Measurements from ENCODE around the gene NSA2. TPM values are rescaled to one million over a fixed set of nuclear protein-coding genes. Genes with fewer than 3 reads are reported as not detected.

NSA2 gene
- total RNA-seq, 1 donor from 2014 or later, result 119 TPM

DNA sequence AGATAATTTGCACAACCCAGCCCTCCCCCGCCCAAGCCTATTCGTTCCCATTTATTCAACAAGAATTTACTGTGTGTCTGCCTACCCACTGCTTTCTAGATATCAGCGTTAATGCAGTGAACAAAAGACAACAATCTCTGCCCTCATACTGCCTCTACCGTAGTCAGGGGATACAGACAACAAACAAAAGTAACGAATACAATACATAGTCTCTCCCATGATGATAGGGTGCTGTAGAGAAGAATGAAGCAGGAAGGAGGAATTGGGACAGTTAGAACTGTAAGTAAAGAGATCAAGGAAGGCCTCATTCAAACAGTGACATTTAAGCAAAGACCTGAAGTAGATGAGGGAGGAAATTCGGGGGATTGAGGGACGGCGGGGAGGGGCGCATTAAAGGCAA lies 1.8 kb upstream of the NSA2 start:
- no peaks in the 10 kb centered on the region for H3K9me3 ChIP-seq
- intact Hi-C loops (cut with DNase I), result no loop called here

DNA sequence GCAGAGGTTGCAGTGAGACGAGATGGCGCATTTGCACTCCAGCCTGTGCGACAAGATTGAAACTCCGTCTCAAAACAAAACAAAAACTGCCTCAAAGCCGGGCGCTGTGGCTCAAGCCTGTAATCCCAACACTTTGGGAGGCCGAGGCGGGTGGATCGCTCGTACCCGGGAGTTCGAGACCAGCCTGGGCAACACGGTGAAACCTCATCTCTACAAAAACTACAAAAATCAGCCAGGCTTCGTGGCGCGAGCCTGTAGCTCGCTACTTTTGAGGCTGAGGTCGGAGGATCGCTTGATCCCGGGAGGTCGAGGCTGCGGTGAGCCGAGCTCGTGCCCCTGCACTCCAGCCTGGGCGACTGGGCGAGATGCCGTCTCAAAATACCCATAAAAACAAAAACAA lies 1.1 kb upstream of the NSA2 start:
- no peaks in the 10 kb centered on the region for H3K27me3 ChIP-seq
- H3K4me1 ChIP-seq, result peaks cover 46% of the 10 kb centered on the region
- intact Hi-C loops (cut with DNase I), result no loop called here
- no peaks in the 10 kb centered on the region for H3K9me3 ChIP-seq
- no peak overlapping the region for H3K27ac ChIP-seq
- no peak for TF ChIP-seq POLR2A (IDR thresholded peaks at IDR 0.05)
- no peak for TF ChIP-seq POLR2AphosphoS5 (IDR thresholded peaks at IDR 0.05; ENCODE audit: insufficient read depth in 1 of 2, low read depth in 1 of 2)
- TF ChIP-seq, protein P1, sequence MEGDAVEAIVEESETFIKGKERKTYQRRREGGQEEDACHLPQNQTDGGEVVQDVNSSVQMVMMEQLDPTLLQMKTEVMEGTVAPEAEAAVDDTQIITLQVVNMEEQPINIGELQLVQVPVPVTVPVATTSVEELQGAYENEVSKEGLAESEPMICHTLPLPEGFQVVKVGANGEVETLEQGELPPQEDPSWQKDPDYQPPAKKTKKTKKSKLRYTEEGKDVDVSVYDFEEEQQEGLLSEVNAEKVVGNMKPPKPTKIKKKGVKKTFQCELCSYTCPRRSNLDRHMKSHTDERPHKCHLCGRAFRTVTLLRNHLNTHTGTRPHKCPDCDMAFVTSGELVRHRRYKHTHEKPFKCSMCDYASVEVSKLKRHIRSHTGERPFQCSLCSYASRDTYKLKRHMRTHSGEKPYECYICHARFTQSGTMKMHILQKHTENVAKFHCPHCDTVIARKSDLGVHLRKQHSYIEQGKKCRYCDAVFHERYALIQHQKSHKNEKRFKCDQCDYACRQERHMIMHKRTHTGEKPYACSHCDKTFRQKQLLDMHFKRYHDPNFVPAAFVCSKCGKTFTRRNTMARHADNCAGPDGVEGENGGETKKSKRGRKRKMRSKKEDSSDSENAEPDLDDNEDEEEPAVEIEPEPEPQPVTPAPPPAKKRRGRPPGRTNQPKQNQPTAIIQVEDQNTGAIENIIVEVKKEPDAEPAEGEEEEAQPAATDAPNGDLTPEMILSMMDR (IDR thresholded peaks at IDR 0.05), result no peak
- H3K36me3 ChIP-seq, result peaks cover 0 to 13% of the 10 kb centered on the region in 2 donors
- DNase-seq (ENCODE audit: extremely low spot score in 2 of 2), result no peak
- peak overlapping the region; percentile 57 to 90 for H3K4me3 ChIP-seq

More for the DNA sequence above, 1.8 kb upstream of the NSA2 start:
- H3K36me3 ChIP-seq, result peaks cover 0 to 9% of the 10 kb centered on the region in 2 donors
- no peak for DNase-seq (ENCODE audit: extremely low spot score in 2 of 2)
- no peaks in the 10 kb centered on the region for H3K27me3 ChIP-seq
- H3K4me3 ChIP-seq, result peak overlapping the region in 1 of 2 donors; percentile 57
- H3K4me1 ChIP-seq, result peaks cover 46% of the 10 kb centered on the region
- TF ChIP-seq, protein P1 (IDR thresholded peaks at IDR 0.05), result no peak
- TF ChIP-seq POLR2AphosphoS5 (IDR thresholded peaks at IDR 0.05; ENCODE audit: insufficient read depth in 1 of 2, low read depth in 1 of 2) (no peak), POLR2A (IDR thresholded peaks at IDR 0.05) (no peak)
- no peak overlapping the region for H3K27ac ChIP-seq

DNA sequence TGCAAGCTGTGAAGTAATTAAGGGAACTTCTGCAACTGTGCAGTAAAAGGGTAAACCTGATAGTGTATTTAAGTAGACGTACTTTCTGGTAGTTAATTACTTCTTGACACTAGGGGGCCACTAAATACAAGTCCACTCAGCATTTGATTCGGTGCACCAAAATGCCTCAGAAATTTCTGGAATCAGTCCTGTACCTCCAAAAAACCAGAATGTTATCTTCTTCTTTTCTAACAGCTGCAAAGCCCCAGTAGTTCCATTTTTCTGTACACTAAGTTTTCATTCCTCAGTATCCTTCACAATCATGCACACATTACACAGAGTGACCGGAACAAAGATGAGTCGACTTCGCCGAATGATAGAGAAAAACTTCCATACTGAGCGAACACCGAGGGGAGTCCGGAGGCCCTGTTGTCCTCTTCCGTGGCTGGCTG lies 616 bp upstream of the NSA2 start:
- peaks cover 46% of the 10 kb centered on the region for H3K4me1 ChIP-seq
- intact Hi-C loops (cut with DNase I), result no loop called here
- DNase-seq (ENCODE audit: extremely low spot score in 2 of 2), result no peak
- peak overlapping the region; percentile 82 for H3K27ac ChIP-seq
- H3K27me3 ChIP-seq, result no peaks in the 10 kb centered on the region
- TF ChIP-seq POLR2AphosphoS5 (IDR thresholded peaks at IDR 0.05; ENCODE audit: insufficient read depth in 1 of 2, low read depth in 1 of 2), result no peak
- TF ChIP-seq, protein P1 (IDR thresholded peaks at IDR 0.05), result peak in 1 of 3 experiments; percentile 17
- H3K4me3 ChIP-seq, result peak overlapping the region; percentile 57 to 90
- peaks cover 0 to 14% of the 10 kb centered on the region in 2 donors for H3K36me3 ChIP-seq
- no peaks in the 10 kb centered on the region for H3K9me3 ChIP-seq

DNA sequence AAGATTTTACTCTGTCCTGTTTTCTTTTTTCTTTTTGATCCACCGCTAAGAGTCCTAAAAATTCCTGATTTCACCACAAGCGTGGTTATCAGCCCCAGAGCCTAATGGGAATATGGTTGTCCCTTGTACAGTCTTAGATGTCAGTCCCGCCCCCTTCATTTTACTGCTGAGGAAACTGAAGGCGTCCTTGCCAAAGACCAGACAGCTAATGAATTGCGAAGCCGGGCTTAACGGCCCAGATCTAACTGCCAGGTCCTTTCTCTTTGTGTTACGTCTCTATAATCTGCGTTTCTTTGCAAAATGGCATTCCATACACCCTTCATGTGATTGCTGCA lies 497 bp downstream of the NSA2 start:
- Histone ChIP-seq H3K27ac (peak overlapping the region; percentile 82), H3K4me3 (peak overlapping the region; percentile 57 to 90), H3K36me3 (peaks cover 0 to 13% of the 10 kb centered on the region in 2 donors), H3K9me3 (no peaks in the 10 kb centered on the region), H3K4me1 (peaks cover 43% of the 10 kb centered on the region), H3K27me3 (no peaks in the 10 kb centered on the region)
- TF ChIP-seq, protein P1 (IDR thresholded peaks at IDR 0.05), result no peak
- no peak for TF ChIP-seq POLR2AphosphoS5 (IDR thresholded peaks at IDR 0.05; ENCODE audit: insufficient read depth in 1 of 2, low read depth in 1 of 2)
- DNase-seq (ENCODE audit: extremely low spot score in 2 of 2), result no peak
- intact Hi-C loops (cut with DNase I), result no loop called here

DNA sequence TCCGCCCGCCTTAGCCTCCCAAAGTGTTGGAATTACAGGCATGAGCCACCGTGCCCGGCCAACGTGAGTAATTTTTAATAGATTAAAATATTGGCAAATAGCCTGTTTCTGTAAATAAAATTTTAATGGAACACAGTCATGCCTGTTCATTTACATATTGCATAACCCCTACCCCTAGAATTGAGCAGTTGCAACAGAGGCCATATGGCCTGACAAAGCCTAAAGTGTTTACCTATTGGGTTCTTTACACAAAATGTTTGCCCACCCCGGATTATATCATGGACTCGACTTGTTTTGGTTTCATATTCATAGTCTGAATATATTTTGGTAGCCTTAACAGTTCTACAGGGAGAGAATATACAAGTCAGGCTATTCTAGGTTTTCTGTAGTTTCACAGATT lies 5.3 kb downstream of the NSA2 start:
- Histone ChIP-seq H3K9me3 (no peaks in the 10 kb centered on the region), H3K36me3 (peaks cover 3 to 51% of the 10 kb centered on the region in 2 donors), H3K27ac (no peak overlapping the region), H3K4me1 (peaks cover 10% of the 10 kb centered on the region), H3K4me3 (no peak overlapping the region), H3K27me3 (no peaks in the 10 kb centered on the region)
- no peak for DNase-seq (ENCODE audit: extremely low spot score in 2 of 2)
- intact Hi-C loops (cut with DNase I), result no loop called here
- TF ChIP-seq, protein P1 (IDR thresholded peaks at IDR 0.05), result no peak
- TF ChIP-seq POLR2A (IDR thresholded peaks at IDR 0.05) (no peak), POLR2AphosphoS5 (IDR thresholded peaks at IDR 0.05; ENCODE audit: insufficient read depth in 1 of 2, low read depth in 1 of 2) (no peak)

Data from vagina (tissue), 2 donors.